ENCODE measurements around the gene DEPDC1B.

DNA sequence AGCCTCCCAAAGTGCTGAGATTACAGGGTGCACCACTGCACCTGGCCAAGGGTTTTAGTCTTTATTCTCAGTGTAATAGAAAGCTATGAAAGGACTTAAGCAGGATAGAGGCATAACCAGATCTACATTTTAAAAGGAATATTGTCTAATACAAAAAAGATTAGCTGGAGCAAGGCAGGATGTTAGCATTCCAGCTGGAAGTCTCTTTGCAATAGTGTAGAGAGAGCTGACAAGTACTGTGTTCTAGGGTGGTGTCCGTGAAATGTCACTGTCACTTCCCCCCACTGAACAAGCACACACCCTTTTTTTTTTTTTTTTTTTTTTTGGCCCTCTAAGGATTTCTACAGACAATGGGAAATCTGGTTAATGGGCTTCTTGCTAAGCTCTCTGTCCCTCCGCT lies 24.2 kb upstream of the DEPDC1B start:
- TF ChIP-seq, protein P1, sequence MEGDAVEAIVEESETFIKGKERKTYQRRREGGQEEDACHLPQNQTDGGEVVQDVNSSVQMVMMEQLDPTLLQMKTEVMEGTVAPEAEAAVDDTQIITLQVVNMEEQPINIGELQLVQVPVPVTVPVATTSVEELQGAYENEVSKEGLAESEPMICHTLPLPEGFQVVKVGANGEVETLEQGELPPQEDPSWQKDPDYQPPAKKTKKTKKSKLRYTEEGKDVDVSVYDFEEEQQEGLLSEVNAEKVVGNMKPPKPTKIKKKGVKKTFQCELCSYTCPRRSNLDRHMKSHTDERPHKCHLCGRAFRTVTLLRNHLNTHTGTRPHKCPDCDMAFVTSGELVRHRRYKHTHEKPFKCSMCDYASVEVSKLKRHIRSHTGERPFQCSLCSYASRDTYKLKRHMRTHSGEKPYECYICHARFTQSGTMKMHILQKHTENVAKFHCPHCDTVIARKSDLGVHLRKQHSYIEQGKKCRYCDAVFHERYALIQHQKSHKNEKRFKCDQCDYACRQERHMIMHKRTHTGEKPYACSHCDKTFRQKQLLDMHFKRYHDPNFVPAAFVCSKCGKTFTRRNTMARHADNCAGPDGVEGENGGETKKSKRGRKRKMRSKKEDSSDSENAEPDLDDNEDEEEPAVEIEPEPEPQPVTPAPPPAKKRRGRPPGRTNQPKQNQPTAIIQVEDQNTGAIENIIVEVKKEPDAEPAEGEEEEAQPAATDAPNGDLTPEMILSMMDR (IDR thresholded peaks at IDR 0.05): no peak
- TF ChIP-seq POLR2A (IDR thresholded peaks at IDR 0.05): no peak

Data from esophagus squamous epithelium (tissue), 4 donors.